Activated B cell treated with CpG ODN at 0.5 μM for 24 hours (primary cell): ENCODE results near the gene SMDT1. TPM values are rescaled to one million over a fixed set of nuclear protein-coding genes. Genes with fewer than 3 reads are reported as not detected.

Source experiments
- ATAC-seq: fragments of 200-7000 bp; cut with Tn5 transposase; one replicate; pipeline ENCODE4 v1.10.0; 2021; ENCODE audit warnings: low read depth, mild to moderate bottlenecking, moderate library complexity
- CTCF ChIA-PET: fragments of 350-600 bp; sonication (Branson Sonifier 250); formaldehyde crosslinking; loops from one replicate; lab custom pipeline; 2021; ENCODE audit warnings: antibody characterized with exemption; lab: Charles Lee
- POLR2A ChIA-PET: fragments of 350-600 bp; sonication (Branson Sonifier 250); formaldehyde crosslinking; loops from one replicate; lab custom pipeline; 2021; ENCODE audit warnings: antibody characterized with exemption; lab: Charles Lee
- DNase-seq: peaks from one replicate; pipeline ENCODE4 v3.0.0; 2022
- H3K27ac Mint-ChIP-seq: one replicate; pipeline ENCODE4 v1.8.0; 2020; ENCODE audit warnings: mixed read lengths
- H3K27me3 Mint-ChIP-seq: one replicate; pipeline ENCODE4 v1.8.0; 2021; ENCODE audit warnings: mixed read lengths
- H3K36me3 Mint-ChIP-seq: one replicate; pipeline ENCODE4 v1.8.0; 2021; ENCODE audit warnings: low read depth, mixed read lengths
- H3K4me1 Mint-ChIP-seq: one replicate; pipeline ENCODE4 v1.8.0; 2021; ENCODE audit warnings: mixed read lengths
- H3K4me3 Mint-ChIP-seq: one replicate; pipeline ENCODE4 v1.8.0; 2020; ENCODE audit warnings: mild to moderate bottlenecking, mixed read lengths
- H3K9me3 Mint-ChIP-seq: one replicate; pipeline ENCODE4 v1.8.0; 2020; ENCODE audit warnings: mixed read lengths
- CTCF ChIP-seq: fragments of 200-600 bp; IDR thresholded peaks from one replicate; pipeline ENCODE4 v1.8.0; 2022; ENCODE audit warnings: antibody characterized with exemption, mild to moderate bottlenecking
- intact Hi-C: fragments of 100-400 bp; cut with micrococcal nuclease; formaldehyde crosslinking; loops from one replicate; pipeline ENCODE4 v1.15.1; 2024
- total RNA-seq: library from RNA; stranded (reverse); gene quantifications from 2 replicates; pipeline ENCODE4 v1.2.3, GENCODE V29; 2022

Gene SMDT1
- total RNA-seq, 1 donor from 2014 or later, result 165 TPM

- Mint-ChIP-seq H3K27me3 (no peaks in the 10 kb centered on the region), H3K36me3 (peaks cover 2% of the 10 kb centered on the region), H3K9me3 (no peaks in the 10 kb centered on the region), H3K4me1 (peaks cover 38% of the 10 kb centered on the region), H3K27ac (peak within 1 kb of the TSS; percentile 56), H3K4me3 (peak within 1 kb of the TSS; percentile 75)
- ChIA-PET CTCF (no interaction called here), POLR2A (interaction anchor here (1.4 to 1.5 kb wide), 3 partner anchors 11 to 76 kb away, joined by 4 to 12 read pairs (median 8); partner anchors contain the start of genes NDUFA6 and WBP2NL)
- TF ChIP-seq CTCF, result no peak
- ATAC-seq (peak; percentile 19), DNase-seq (peak; percentile 65)
- intact Hi-C loops, result loop anchor here (5.0 kb wide), 1 partner anchor 387 kb away; the partner anchor contains the start of gene SNU13
Measured at GRCh38 chr22:42074132-42074811, 5.2 kb upstream of the SMDT1 start, which contains the start of gene PHETA2. Gene PHETA2, plus strand, starts transcription at chr22:42074248. Its CDS starts 3,046 bp downstream, at chr22:42077294.

- intact Hi-C loops, result loop anchor here (5.0 kb wide), 1 partner anchor 388 kb away; the partner anchor contains the start of gene SNU13
- ATAC-seq (no peak), DNase-seq (no peak)
- H3K27me3 Mint-ChIP-seq, result no peaks in the 10 kb centered on the region
- no peaks in the 10 kb centered on the region for H3K9me3 Mint-ChIP-seq
- H3K4me3 Mint-ChIP-seq, result peak overlapping the region; percentile 73
- CTCF ChIA-PET, result no interaction called here
- TF ChIP-seq CTCF, result no peak
- H3K27ac Mint-ChIP-seq, result peak overlapping the region; percentile 35
- POLR2A ChIA-PET, result interaction anchor here (0.6 to 2.6 kb wide), 7 partner anchors 10 to 514 kb away, joined by 3 to 16 read pairs (median 4); partner anchors contain the start of genes CSDC2, NDUFA6, SEPTIN3 and WBP2NL
- peaks cover 37% of the 10 kb centered on the region for H3K4me1 Mint-ChIP-seq
- peaks cover 5% of the 10 kb centered on the region for H3K36me3 Mint-ChIP-seq
Measured at GRCh38 chr22:42074846-42075676, 4.4 kb upstream of the SMDT1 start.

- ChIA-PET CTCF (interaction anchor here (1.0 kb wide), 1 partner anchor 110 kb away, joined by 3 read pairs; no protein-coding TSS in a partner anchor), POLR2A (interaction anchor here (1.1 to 2.6 kb wide), 2 partner anchors 13 to 136 kb away, joined by 4 to 16 read pairs; partner anchors contain the start of gene NDUFA6)
- ATAC-seq, result no peak
- intact Hi-C loops, result no loop called here
- no peak overlapping the region for H3K27ac Mint-ChIP-seq
- no peak for TF ChIP-seq CTCF
- peaks cover 13% of the 10 kb centered on the region for H3K36me3 Mint-ChIP-seq
- no peaks in the 10 kb centered on the region for H3K9me3 Mint-ChIP-seq
- no peak overlapping the region for H3K4me3 Mint-ChIP-seq
- DNase-seq, result no peak
- peaks cover 35% of the 10 kb centered on the region for H3K4me1 Mint-ChIP-seq
- H3K27me3 Mint-ChIP-seq, result no peaks in the 10 kb centered on the region
Measured at GRCh38 chr22:42076764-42077485, 2.6 kb upstream of the SMDT1 start.

- Mint-ChIP-seq H3K36me3 (peaks cover 19% of the 10 kb centered on the region), H3K27me3 (no peaks in the 10 kb centered on the region), H3K27ac (no peak overlapping the region), H3K4me3 (no peak overlapping the region), H3K9me3 (no peaks in the 10 kb centered on the region), H3K4me1 (peaks cover 40% of the 10 kb centered on the region)
- CTCF ChIA-PET, result no interaction called here
- intact Hi-C loops, result loop anchor here (2.0 kb wide), 2 partner anchors 79 to 245 kb away; partner anchors contain the start of genes SREBF2 and WBP2NL
- ATAC-seq, result no peak
- DNase-seq, result no peak
- POLR2A ChIA-PET, result interaction anchor here (1.0 to 4.3 kb wide), 4 partner anchors 7 to 153 kb away, joined by 4 to 174 read pairs (median 30); partner anchors contain the start of genes NAGA and NDUFA6
- TF ChIP-seq CTCF, result no peak
Measured at GRCh38 chr22:42077486-42078125, 1.9 kb upstream of the SMDT1 start.
